ENCODE data around the gene DNAJB8. TPM values are rescaled to one million over a fixed set of nuclear protein-coding genes. Genes with fewer than 3 reads are reported as not detected.

Gene DNAJB8
- total RNA-seq, 4 donors from 2014 or later = not detected

DNA sequence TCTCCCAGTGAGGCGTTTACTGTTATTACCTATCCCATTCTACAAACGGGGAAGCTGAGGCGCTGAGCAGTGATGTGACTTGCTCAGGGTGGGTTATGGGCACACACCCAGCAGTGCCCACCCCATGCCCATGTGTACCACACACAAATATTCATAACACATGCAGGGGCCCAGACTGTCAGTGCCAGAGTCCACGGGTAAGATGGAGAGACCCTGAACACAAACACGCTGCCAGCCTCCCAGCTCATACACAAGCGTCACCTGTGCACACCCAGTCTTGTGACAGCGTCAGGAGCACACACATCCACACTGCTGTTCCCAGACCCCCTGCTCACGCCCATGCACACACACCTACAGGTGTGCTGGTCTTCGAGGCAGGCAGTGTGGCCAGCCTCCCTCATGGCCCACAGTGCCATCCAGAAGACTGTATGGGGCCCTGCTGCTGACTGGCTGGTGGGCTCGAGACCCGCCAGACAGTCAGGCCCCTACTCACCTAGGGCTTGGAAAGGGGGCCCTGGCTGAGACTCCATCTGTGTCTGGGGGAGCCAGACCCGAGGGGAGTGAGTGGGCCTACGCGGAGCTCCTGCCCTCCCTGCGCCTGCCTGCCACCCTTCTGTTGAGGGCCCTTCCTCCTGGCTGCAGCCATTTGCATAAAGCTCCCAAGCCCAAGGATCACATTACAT lies 39.4 kb downstream of the DNAJB8 start:
- TF ChIP-seq POLR2A (IDR thresholded peaks at IDR 0.05) = no peak
- TF ChIP-seq, protein P1, sequence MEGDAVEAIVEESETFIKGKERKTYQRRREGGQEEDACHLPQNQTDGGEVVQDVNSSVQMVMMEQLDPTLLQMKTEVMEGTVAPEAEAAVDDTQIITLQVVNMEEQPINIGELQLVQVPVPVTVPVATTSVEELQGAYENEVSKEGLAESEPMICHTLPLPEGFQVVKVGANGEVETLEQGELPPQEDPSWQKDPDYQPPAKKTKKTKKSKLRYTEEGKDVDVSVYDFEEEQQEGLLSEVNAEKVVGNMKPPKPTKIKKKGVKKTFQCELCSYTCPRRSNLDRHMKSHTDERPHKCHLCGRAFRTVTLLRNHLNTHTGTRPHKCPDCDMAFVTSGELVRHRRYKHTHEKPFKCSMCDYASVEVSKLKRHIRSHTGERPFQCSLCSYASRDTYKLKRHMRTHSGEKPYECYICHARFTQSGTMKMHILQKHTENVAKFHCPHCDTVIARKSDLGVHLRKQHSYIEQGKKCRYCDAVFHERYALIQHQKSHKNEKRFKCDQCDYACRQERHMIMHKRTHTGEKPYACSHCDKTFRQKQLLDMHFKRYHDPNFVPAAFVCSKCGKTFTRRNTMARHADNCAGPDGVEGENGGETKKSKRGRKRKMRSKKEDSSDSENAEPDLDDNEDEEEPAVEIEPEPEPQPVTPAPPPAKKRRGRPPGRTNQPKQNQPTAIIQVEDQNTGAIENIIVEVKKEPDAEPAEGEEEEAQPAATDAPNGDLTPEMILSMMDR (IDR thresholded peaks at IDR 0.05) = no peak
- no peak for DNase-seq (ENCODE audit: low spot score in 2 of 2)
- 91 to 93% methylated on average over 15 of the region's 15 CpGs for WGBS, 2 donors
- no peak overlapping the region for H3K4me3 ChIP-seq (ENCODE audit: low read depth, poor library complexity, severe bottlenecking)
- intact Hi-C loops (cut with DNase I; ENCODE audit: low total_unique reads) = loop anchor here (5.0 kb wide), 1 partner anchor 180 kb away; no protein-coding TSS in a partner anchor

DNA sequence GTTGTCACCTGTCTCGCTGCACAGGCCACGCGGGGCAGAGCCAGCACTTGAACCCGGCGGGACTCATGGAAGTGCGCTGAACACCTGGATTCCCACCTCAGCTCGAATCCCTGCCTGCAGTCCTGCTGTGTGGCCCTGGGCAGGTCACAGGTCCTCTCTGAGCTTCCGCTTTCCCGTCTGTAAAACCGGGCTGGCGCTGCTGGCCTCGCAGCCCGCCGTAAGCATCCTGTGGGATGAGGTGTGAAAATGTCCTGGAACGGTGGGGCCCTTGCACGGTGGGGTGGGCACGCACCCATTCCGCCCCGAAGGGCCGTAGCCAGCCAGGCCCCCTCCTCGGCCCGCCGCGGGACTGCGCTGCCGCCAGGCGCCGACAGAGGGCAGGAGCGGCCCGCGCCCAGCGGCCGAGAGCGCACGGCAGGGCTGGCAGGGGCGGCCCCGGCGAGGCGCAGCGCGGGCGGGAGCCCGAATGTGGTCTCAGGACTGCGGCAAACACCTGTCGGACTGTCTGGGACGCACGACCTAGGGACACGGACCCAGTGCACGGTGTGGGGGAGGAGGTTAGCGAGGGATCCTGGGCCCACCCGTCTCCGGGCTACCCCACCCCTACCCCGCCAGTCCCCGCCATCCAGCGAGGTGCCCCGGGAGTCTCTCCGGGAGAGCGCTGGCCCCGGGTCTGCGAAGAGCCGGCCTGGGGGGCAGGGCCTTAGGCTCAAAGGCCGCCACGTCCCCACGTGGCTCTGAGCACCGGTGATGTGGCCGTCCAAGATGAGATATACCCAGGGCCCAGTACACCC lies 40.4 kb downstream of the DNAJB8 start:
- intact Hi-C loops (cut with DNase I; ENCODE audit: low total_unique reads) = loop anchor here (5.0 kb wide), 1 partner anchor 181 kb away; no protein-coding TSS in a partner anchor
- TF ChIP-seq POLR2A (IDR thresholded peaks at IDR 0.05) = no peak
- TF ChIP-seq, protein P1 (IDR thresholded peaks at IDR 0.05) = no peak
- H3K4me3 ChIP-seq (ENCODE audit: low read depth, poor library complexity, severe bottlenecking) = no peak overlapping the region
- 13 to 27% methylated on average over 20 to 44 of the region's 66 CpGs for WGBS, 2 donors
- DNase-seq (ENCODE audit: low spot score in 2 of 2) = no peak

DNA sequence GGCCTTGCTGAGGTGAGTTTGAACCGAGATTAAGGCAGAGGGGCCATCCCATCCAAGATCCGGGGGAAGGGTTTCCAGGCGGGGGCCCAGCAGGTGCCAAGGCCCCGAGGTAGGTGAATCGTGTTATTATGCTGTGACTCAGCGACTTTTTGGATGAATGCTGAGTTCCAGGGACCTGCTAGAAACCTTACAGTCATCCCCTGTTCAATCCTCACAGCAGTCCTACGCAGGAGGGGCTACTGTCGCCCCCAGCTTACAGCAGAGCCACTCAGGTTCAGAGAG lies 40.9 kb downstream of the DNAJB8 start:
- DNase-seq (ENCODE audit: low spot score in 2 of 2) = no peak
- no peak for TF ChIP-seq POLR2A (IDR thresholded peaks at IDR 0.05)
- TF ChIP-seq, protein P1 (IDR thresholded peaks at IDR 0.05) = no peak
- intact Hi-C loops (cut with DNase I; ENCODE audit: low total_unique reads) = loop anchor here (5.0 kb wide), 1 partner anchor 182 kb away; no protein-coding TSS in a partner anchor
- no peak overlapping the region for H3K4me3 ChIP-seq (ENCODE audit: low read depth, poor library complexity, severe bottlenecking)
- 67 to 74% methylated on average over 8 of the region's 8 CpGs for WGBS, 2 donors

DNA sequence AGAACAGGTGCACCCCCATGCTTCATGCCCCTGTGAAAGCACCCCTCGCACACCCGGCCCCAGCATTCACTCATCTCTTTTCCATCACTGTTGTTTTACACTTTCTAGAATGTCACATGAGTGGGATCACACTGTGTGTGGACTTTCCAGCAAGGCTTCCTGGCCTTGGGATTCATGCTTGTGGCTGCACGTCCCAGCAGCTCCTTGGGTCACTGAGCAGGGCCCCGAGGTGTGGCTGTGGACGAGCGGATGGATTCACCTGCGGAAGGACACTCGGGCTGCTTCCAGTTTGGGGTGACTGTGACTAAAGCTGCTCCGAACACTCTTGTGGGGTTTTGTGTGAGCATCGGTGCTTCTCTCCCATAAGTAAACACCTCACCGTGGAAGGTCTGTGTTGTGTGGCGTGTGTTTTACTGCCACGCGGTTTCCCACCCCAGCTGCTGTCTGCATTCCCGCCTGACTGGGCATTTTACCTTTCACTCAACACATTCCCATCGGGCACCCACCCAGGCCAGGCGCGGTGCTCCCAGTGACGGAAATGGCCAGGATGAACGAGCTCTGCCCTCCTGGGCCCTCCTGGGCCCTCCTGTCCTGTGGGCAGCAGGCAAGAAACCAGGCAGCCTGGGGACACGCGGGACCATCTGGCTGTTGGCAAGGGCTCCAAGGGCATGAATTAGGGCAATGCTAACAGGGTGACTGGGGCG lies 41.4 kb downstream of the DNAJB8 start:
- intact Hi-C loops (cut with DNase I; ENCODE audit: low total_unique reads) = loop anchor here (5.0 kb wide), 1 partner anchor 182 kb away; no protein-coding TSS in a partner anchor
- TF ChIP-seq POLR2A (IDR thresholded peaks at IDR 0.05) = no peak
- TF ChIP-seq, protein P1 (IDR thresholded peaks at IDR 0.05) = no peak
- H3K4me3 ChIP-seq (ENCODE audit: low read depth, poor library complexity, severe bottlenecking) = no peak overlapping the region
- 86 to 88% methylated on average over 22 of the region's 23 CpGs for WGBS, 2 donors
- no peak for DNase-seq (ENCODE audit: low spot score in 2 of 2)

DNA sequence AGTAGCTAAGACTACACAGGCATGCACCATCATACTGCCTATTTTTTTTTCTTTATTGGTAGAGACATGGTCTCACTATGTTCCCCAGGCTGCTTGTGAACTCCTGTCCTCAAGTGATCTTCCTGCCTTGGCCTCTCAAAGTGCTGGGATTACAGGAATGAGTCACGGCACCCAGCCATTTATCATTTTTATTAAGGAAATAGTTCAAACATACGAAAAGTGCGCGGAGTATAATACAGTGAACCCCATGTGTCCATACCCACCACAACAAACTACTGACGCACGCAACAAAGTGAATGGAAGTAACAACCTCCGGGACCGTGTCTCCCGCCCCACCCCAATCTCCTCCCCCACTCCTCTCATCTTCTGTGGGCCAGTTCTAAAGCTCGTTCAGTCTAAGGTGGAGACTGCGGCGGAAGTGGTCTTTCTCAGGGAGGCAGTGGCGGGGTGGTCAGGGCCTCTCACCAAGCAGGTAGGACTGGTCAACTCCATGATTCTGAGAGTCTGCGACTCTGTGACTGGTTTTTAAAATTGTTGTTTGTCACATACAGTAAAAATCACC lies 42.1 kb downstream of the DNAJB8 start:
- intact Hi-C loops (cut with DNase I; ENCODE audit: low total_unique reads) = loop anchor here (5.0 kb wide), 1 partner anchor 183 kb away; no protein-coding TSS in a partner anchor
- WGBS, 2 donors = 83 to 84% methylated on average over 14 of the region's 14 CpGs
- DNase-seq (ENCODE audit: low spot score in 2 of 2) = no peak
- TF ChIP-seq, protein P1 (IDR thresholded peaks at IDR 0.05) = no peak
- no peak for TF ChIP-seq POLR2A (IDR thresholded peaks at IDR 0.05)
- no peak overlapping the region for H3K4me3 ChIP-seq (ENCODE audit: low read depth, poor library complexity, severe bottlenecking)
